C4-2B (cell line): Measurements from ENCODE around the gene TMEM207.

Source experiments
- CTCF ChIP-seq: fragments of 450-650 bp; conservative IDR thresholded peaks from 2 replicates; pipeline ENCODE4 v1.5.1; 2017; ENCODE audit warnings: mild to moderate bottlenecking
- ZFX ChIP-seq: fragments of 450-650 bp; IDR thresholded peaks from 2 replicates; pipeline ENCODE4 v1.6.1; 2017

- no peak for TF ChIP-seq ZFX
- no peak for TF ChIP-seq CTCF
Measured at GRCh38 chr3:190486533-190486864, 36.8 kb upstream of the TMEM207 start.
